ENCODE data around the gene MYLIP. TPM values are rescaled to one million over a fixed set of nuclear protein-coding genes. Genes with fewer than 3 reads are reported as not detected.

Gene MYLIP
- 45.4 TPM for total RNA-seq

DNA sequence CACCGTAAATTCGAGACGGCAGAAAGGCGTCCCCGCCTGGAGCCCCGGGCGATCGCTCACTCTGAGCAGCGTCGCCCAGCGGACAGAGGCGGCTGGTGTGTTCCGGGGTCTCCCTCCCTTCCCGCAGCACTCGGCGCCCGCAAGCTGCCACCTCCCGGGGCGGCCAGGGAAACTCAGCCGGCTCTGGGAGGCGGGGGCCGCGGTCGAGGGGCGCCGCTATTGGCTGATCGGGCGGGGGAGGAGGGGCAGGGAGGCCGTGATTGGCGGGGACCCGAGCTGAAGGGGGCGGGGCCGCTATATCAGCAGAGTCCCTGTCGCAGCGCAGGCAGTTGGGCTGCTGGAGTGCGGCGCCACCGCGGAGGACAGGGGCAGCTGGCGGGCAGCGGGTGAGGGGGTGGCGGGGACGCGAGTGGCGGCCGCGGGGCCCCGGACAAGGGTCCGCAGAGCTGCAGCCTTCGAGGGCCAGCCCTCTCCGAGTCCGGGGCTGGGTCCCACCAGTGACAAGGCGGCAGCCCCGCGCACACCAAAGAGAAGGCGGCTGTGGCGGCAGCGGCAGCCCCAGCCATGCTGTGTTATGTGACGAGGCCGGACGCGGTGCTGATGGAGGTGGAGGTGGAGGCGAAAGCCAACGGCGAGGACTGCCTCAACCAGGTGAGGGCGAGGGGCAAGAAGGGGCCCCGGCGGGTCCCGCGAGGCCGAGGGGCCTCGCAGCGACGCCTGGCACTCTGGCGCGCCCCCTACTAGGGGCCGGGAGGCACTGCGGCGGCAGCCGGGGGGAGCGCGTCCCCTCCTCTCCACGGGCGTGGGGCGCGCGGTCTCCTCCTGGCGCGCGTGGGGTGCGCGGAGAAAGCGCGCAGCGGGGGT, at the start of gene MYLIP:
Gene MYLIP (plus strand): TSS at position 328 of the 864 bp plus-strand sequence. CDS start 237 bp downstream, at position 565.

Small RNA genes within 50 kb of the gene (small RNA-seq; reads per million reads assigned to genes)
- gene MIR4639 (ENCODE audit: low replicate concordance), result 0.15 reads per million

Other genes with a start within 250 kb of the MYLIP start
- gene GMPR, start 109.5 kb downstream of the MYLIP start, total RNA-seq, result 0.63 TPM

Measured in parietal lobe (tissue), 2 donors.